ENCODE measurements around the gene COL27A1.
"Not testable (repeated sequence)": the region's sequence is repeated elsewhere in the genome, so short reads cannot be mapped to it uniquely, and the experiment has no call there.

The COL27A1 gene

DNA sequence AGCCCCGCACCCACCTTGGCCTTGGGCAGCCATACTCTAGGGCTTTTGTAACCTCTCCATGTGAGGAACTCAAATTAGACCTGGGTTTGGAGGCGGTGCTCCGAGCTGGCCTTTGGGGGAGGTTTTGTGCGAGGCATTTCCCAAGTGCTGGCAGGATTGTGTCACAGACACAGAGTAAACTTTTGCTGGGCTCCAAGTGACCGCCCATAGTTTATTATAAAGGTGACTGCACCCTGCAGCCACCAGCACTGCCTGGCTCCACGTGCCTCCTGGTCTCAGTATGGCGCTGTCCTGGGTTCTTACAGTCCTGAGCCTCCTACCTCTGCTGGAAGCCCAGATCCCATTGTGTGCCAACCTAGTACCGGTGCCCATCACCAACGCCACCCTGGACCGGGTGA lies 174.3 kb downstream of the COL27A1 start, which contains the start of gene ORM2:
ORM2 (plus strand) TSS at position 245 of the 398 bp plus-strand sequence; CDS start at position 281, 36 bp downstream.
- DNase-seq: not testable (repeated sequence)

DNA sequence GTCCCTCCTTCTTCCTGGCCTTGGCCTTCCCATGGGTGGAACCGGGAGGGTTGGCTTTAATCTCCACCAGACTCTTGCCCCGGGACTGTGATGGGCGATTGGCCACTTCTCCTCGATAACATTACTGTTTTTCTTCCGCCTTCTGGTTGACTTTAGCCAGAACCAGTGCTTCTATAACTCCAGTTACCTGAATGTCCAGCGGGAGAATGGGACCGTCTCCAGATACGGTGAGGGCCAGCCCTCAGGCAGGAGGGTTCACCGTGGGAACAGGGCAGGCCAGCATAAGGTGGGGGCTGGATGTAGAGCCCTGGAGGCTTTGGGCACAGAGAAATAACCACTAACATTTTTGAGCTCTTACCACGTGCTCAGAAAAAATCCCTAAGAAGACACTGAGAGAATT lies 175.3 kb downstream of the COL27A1 start:
- DNase-seq: no peak

DNA sequence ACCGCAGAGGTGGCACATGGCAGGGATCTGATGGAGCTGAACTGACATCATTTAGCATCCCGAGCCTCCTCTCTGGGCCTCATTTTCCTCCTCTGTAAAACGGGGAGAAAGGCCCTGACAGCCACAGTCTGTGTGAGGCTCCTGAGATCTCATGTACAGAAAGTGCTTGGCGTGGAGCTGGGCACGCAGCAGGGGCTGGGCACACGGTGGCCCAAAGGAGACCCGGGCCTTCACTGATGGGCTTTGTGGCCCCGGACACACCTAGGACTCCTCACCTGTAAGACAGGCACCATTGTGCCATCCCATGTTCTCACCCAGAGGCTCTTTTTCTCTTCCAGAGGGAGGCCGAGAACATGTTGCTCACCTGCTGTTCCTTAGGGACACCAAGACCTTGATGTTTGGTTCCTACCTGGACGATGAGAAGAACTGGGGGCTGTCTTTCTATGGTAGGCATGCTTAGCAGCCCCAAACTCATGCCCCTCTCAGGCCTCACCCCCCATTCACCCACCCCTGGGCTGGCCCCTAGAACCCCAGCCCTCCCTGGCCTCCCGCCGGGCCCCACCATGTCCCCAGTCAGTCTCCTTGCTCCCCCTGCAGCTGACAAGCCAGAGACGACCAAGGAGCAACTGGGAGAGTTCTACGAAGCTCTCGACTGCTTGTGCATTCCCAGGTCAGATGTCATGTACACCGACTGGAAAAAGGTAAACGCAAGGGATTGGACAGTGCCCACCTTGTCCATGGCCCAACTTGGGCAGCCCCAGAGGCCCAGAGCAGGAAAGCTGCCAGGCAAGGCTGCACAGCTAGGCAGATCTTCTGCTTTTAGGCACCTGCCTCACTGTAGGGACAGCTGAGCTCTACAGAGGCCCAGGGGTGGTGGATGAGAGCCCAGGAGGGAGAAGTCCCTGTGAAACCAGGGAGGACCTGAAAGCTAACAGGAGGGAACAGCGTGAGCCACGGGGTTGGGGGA lies 176.2 kb downstream of the COL27A1 start:
- DNase-seq: not testable (repeated sequence)

DNA sequence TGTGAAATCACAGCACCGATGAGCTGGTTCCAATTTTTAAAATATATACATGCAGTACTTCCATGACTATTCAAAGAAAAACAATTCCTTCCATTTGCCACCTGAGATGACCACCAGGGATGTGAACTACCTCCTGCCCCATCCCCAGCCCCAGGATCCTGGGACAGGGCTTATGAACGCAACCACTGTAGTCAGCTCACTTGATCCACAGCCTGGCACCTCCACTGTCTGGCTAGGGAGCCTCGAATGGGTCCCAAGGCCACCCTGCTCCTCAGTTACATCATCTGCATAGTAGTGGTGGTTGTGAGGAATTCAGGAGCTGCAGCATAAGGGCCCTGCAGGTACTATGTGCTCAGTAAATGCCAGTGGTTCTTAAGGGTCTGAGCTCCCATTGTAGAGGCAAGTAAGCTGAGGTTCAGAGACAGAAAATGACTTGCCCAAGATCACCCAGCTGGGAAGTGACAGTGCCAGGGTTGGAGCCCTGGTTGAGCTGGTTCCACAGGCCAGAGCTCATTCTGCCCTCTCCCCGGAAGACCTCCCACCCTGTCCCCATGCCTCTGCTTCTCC lies 177.2 kb downstream of the COL27A1 start:
- DNase-seq: not testable (repeated sequence)

DNA sequence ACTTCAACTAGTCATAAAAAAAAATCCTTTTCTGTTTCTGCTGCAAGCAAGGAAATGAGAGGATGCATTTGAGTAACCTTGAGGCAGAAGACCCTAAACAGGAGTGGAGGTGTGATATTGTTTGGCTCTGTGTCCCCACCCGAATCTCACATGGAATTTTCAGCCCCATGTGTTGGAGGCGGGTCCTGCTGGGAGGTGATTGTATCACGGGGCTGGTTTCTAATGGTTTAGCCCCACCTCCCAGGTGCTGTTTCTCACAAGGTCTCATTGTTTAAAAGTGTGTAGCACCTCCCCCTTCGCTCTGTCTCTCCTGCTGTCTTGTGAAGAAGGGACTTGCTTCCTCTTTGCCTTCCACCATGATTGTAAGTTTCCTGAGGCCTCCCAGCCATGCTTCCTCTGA lies 178.4 kb downstream of the COL27A1 start:
- DNase-seq: not testable (repeated sequence)

DNA sequence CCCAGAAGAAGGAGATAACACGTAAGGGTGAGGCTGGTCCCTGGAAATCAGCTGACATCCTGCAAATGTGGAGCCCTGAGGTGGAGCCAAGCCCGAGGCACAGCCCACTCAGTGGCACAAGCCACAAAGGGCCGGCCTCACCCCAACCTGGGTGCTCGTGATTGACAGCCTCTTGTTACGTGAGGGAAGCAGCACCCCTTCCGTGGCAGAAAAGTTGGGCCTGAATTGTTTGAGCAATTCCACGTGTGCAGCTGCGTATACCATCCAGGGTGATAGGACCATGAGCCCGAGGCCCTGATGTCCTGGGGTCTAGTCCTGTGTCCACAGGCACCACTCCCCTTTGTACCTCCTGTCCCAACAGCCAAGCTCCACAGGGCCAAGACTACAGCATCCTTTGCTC lies 179.2 kb downstream of the COL27A1 start:
- no peak for DNase-seq

DNA sequence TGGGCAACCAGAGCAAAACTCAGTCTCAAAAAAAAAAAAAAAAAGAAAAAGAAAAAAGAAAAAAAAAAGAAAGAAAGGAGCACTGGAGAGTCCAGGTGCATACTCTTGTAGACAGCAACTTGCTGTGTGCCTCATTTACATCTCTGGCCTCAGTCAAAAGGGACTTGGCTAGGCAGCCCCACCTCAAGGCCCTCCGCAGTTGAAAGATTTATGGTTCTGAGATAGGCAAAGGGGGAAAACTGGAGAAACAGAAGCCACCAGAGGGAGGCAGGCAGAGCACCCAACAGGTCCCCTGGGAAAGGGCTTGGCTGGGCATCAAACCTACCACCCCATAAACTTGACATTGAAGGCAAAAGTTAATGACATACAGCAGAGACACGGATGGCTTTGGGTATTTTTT lies 180.4 kb downstream of the COL27A1 start:
- DNase-seq: no peak

DNA sequence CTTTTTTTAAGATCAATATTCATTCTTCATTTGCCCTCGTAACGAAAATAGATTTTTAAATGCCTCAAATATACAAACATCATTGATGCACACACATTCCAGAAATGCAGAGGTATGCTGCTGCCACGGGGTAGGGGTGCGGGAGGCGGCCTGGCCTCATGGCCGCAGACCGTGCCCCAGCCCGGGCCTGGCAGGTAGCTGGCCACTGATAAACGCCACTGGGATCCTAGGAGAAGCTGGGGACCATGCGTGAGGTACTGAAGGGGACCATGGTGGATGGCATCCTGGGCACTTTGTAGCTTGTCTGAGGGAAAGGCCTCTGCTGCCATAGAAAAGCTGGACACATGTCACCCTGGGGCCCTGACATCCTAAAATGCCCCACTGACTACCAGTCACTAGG lies 180.8 kb downstream of the COL27A1 start:
- no peak for DNase-seq

DNA sequence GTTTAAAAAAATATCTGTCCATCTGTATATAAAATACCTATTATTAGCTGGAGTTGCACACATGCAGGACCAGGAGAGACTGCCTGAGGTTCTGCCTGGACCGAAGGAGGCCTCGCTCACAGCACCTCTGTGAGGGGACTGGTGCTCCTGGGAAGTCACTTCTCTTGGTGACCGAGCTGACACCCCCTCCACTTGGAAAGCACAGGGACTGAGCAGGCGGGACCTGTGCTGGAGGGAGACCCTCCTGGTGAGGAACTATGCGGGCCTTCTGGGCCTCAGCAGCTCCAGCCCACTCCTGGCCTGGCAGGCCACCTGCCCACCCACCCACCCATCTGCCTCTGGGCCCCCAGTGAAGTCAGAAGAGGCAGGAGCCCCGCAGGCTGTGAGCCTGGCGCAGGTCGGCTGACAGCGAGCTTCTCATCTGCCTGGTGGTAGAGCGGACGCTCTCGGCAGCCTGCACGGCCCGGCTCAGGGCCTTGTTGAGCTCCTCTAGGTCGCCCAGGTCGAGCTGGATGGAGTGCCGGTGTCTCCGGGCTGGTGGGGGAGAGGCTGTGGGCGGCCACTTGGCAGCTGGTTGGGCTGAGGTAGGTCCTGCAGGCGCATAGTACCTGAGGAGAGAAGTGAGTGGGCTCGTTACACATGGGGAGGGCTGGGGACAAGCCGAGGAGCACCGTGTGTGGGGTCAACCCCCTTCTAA lies 181.5 kb downstream of the COL27A1 start:
- DNase-seq: no peak

DNA sequence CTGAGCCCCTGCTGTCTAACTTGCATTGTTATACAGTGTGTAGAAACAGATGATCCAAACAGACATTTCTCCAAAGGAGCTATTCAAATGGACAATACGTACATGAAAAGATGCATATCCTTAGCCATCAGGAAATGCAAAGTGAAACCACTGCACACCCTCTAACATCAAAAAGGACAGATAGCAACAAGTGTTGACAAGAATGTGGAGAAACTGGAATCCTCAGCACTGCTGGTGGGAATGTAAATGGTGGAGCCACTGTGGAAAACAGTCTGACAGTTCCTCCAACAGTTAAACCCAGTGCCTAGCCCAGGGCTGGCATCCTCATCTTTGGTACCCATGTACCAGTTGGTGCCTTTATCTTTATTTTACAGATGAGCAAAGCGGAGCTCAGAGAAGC lies 182.8 kb downstream of the COL27A1 start:
- no peak for DNase-seq

DNA sequence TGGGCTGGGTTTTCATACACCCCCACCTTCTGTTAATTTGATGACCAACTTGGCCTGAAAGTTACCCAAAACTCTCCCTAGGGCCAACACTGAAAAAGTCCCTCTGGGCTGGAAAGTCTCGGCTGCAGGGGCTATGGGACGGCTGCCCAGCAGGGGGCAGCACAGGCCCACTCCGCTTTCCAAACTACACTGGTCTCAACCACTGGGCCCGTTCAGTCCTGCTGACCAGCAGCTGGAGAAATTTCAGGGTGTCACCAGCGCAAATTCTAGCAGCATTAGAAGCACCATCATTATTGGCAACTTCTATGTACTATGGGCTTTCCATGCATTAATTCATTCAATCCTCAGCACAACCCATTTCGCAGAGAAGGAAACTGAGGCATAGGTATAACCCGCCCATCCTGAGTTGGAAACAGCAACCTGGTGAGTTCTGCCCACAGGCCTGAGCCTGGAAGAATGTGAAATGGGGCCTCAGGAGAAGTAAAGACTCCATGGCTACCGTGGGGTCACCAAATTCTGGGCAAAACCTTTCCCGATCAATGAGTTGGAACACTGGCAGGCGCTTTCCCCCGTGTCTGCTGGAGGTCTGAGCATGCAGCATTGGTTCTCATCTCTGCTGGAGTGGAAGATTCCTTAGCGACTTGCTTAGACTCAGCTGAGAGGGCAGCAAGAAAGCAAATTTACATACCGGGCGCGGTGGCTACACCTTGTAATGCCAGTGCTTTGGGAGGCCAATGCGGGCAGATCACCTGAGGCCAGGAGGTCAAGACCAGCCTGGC lies 184.0 kb downstream of the COL27A1 start:
- peak; percentile 77 for DNase-seq

DNA sequence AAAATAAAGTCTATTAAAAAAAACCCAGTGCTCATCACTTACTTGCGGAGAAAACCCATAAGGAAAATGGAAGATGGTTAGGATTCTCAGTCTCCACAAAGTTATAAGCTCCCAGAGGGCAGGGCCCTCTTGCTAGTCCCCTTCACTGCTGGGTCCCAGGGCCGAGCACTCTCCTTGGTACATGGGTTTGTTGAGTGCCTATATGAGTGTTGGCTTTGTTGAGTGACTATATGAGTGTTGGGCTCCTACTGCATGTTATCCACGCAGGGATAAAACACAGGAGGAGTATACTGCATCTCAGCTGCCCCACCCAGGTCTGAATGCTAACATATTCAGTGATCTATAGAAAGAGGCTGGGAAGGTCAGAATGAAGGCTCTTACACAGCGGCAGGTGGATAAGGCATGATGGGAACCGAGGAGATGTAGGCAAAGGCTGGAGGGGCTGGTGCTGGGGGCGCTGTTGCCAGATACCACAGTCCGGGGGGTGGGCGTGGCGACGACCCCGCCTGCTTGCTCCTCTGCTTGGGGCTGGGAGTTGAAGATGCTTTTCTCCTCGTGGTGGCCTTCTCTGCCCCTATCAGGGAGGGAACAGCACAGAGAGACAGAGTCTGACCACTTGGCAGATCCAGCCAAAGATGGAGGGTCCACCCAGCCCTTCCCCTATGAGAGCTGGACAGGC lies 186.0 kb downstream of the COL27A1 start:
- DNase-seq: no peak

DNA sequence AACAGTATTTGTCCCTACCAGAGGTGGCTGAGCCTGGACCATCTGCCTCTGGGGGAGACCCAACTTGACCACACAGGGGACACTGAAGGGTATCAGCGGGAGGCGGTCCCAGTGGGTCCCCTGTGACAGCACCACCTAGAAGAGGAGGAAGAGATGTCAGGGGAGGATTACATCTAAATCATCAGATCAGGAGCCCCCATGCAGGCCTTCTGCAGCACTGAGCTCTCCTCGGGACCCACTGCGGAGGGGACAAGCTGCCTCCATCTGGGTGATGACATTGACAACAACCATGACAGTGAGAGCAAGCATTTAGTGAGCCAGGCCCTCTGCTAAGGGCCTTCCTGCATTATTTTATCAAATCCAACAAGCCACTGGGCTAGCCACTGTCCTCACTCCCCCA lies 186.7 kb downstream of the COL27A1 start:
- DNase-seq: no peak

DNA sequence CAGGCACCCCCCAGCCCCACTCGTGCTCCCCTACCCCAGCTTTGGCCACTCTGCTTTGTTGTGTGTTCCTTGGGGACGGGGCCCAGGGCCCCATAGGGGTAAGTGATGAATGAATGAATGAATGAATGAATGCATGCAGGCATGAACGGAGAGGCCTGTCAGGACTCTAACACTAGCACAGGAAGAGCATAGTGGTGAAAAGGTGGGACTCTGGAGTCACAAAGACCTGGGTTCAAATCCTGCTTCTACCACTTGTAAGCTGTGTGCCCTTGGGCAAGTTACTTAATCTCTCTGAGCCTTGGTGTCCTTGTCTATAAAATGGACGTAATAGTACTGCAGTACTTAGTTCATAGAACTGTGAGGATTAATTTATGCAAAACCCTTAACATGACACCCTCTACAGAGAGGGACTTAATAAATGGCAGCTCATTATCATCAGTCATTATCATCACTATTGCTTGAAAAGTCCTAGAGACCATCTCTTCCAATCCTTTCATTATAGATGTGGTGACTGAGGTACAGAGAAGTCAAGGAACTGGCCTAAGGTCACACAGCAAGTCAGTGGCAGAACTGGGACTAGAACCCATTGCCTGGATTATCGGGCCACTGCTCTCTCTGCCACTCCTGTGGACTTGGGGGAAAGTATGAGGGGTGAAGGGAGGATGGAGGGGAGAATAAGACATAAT lies 187.6 kb downstream of the COL27A1 start:
- no peak for DNase-seq

DNA sequence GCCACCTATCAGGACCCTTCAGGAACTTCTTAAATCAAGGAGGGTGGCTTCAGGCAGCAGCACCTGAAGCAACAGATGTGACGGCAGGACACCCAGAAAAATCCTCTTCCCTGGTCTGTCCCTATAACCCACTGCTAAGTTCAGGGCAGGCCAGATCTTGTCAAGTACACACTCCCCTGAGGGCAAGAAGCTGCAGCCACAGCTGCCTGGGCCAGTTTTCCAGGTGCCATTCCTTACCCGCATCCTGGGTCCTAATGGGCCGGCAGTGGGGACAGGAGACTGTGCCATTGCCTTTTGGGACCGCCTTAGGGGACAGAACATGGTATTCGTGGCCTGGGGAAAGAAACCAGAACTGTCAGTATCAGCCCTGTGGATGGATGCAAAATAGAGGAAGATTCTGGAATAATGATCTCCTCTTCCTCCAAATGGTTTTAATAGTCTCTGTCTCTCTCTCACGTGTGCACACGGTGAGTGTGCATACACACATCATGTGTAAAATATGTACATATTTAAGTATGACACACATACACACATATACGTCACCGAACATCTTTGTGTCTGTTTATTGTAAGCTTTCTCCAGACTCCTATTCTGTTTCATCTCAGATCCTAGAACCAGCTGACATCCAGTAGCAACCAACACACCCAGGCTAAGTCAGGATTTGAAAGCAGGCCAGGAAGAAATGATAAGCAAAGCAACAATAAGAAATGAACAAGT lies 188.3 kb downstream of the COL27A1 start:
- no peak for DNase-seq

DNA sequence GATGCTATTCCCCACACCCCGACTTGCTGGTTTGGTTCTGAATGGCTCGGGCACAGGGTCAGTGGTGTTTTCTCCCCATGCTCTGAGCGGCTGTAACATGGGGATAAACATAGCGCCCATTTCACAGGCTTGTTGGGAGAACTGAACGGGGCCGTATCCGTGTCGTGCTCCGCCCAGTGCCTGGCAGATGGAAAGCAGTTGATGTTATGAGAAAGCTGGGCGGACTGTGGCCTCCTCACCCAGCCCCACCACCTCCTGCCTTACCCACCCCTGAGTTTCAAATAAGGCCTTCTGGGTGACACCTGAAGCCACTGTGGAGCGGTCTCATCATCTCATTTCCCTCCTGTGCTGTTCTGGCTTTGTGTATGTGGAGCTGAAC lies 188.8 kb downstream of the COL27A1 start:
- no peak for DNase-seq

DNA sequence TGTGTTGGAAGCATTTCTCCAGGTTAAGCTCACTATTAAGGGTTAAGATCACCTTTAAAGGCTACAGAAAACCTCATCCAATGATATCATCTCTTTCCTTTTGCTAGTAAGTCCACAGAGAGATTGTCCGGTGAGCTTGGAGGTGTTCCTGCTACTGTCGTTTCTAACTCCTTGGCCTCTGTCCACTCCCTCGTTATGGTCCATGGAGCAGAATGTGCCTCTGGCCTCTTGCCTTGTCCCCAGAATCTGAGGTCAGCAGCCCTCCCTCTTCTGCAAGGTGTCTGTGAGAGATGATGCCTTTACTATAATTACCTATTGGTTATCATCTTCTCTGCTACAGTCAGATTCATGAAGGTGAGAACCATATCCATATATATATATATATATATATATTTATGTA lies 189.4 kb downstream of the COL27A1 start:
- no peak for DNase-seq

DNA sequence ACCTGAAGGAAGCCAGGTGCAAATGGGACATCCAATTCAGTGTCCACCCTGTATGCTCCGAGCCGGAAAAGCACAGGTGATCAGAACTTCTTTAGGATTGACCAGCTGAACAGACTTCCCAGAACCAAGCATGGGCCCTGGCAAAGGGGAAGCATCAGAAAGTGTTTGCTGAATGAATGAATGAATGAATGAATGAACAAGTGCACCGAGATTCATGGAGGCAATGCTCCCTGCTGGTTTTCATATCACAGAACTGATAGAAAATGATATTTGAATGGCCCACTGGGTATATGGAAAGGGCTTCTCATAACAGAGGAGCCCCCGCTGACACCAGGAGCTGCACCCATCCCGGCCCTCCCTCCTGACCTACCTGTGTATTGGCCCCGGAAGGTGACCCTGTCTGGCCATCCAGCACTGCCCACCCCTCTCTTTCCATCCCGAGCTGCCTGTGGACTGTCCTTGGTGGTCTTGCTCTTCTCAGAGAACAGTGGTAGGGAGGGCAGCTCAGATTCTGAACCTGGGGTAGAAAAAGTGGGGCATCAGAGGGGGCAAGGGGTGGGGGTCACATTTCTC lies 190.2 kb downstream of the COL27A1 start:
- DNase-seq: no peak

DNA sequence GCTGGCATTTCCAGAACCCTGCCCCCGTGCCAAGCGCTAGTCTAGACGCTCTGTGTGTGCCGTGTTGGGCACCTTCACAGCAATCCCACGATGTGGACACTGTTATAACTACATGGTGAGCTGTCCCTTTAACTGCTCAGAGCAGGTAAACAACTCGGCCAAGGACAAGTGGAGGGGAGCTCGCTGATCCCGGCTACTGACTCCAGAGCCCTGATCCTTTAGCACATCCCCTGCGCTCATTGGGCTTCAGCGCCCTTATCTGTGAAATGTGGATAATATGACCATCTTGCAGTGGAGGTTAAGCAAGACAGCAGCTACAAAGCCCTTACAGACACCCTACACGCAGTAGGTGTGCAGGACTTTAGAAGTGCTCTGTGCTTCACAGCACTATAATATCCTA lies 190.8 kb downstream of the COL27A1 start:
- no peak for DNase-seq

DNA sequence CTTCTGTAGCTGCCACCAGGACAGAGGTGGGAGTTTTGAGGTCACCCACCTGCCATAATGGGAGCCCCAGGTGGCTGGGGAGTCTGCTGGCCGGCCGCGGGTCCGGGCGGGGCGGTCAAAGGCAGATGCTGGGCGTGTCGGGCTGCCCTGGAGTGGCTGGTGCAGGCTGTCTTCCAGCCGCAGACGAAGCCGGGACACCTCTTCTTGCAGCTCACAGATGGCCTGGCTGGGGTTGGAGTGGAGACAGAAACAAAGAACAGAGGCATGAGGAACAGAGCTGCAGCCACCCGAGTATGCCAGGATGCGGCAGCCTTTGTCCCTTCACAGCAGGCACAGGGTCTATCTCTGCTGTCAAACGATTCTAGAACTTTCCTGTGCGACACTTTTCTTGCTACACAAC lies 192.3 kb downstream of the COL27A1 start:
- DNase-seq: no peak
